ENCODE results near the gene DEAF1.

The DEAF1 gene

GRCh38 chr11:721741-722345, 26.8 kb upstream of the DEAF1 start:
- DNase-seq, result peak; percentile 66

- no peak for DNase-seq
These were observed 26.3 kb upstream of the DEAF1 start for GRCh38 chr11:721247-721740.

DNA sequence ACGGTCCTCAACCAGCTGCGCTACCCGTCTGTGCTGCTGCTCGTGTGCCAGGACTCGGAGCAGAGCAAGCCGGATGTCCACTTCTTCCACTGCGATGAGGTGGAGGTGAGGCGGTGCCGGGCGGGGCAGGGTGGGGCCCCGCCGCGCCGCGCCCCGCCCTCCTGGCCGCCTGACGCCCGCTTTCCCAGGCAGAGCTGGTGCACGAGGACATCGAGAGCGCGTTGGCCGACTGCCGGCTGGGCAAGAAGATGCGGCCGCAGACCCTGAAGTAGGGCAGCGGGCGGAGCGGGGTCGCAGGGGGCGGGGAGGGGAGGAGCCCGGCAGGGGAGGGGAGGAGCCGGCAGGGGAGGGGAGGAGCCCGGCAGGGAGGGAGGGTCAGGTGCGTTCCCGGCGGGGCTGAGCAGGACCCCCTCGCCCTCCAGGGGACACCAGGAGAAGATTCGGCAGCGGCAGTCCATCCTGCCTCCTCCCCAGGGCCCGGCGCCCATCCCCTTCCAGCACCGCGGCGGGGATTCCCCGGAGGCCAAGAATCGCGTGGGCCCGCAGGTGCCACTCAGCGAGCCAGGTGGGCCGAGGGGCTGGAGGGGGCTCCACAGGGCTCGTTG, 25.7 kb upstream of the DEAF1 start:
- peak; percentile 36 for DNase-seq

- DNase-seq, result no peak
These were observed 25.1 kb upstream of the DEAF1 start for GRCh38 chr11:720017-720641.

DNA sequence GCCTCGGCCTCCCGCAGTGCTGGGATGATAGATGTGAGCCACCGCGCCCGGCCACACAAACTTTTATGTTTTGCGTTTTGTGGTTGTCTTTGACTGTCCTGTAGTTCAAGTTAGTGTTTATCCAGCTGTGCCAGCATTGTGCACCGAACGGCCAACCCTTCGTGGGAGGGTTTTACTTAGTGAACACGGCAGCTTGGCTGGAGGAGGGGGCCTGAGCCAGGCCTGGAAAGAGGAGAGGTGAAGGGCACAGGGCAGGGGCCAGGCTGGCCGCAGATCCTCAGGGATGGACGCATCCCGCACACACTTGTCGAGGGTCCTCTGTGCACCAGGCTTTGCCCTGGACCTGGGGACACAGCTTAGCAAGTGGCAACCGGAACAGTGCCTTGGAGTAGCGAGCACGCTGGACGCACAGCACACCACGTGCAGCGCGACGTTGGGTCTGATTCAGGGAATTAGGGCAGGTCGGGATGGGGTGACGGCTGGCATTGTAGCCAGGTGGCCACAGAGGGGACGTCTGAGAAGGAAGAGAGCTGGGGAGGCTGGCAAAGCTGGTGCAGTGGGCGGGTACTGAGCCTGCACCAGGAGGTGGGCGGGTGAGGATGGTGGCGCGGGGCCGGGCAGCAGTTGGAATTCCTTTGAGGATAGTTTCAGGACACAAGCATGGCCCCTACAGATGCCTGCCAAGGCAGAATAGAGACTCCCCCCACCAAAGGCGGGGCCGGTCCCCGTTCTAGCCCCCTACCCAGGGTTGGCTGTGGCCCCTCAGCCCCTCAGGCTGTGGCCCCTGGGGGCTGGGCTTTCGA, 24.4 kb upstream of the DEAF1 start:
- DNase-seq, result no peak

GRCh38 chr11:714436-714835, 19.4 kb upstream of the DEAF1 start:
- DNase-seq, result no peak

GRCh38 chr11:709109-709997, 14.3 kb upstream of the DEAF1 start:
- DNase-seq, result no peak

DNA sequence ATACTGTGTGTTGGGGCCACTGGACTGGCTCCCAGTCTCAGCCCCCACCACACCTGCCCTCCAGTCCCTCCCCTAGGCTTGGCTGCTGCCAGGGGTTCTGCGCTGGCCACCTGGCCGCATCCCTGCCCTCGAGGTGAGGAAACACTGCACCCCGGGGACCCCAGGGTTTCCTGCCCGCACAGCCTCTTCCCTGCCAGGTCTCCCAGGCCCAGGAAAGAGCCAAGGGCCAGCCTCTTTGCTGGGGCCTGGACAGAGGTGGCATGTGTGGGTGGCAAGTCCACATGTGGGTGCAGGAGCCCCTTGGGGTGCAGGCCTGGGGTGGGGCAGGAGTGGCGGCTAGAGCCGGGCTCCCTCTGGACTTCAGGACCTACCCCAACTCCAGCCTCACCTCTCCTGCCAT, 13.5 kb upstream of the DEAF1 start:
- DNase-seq, result no peak

GRCh38 chr11:707817-708420, 12.9 kb upstream of the DEAF1 start:
- DNase-seq, result no peak

GRCh38 chr11:706957-707816, 12.2 kb upstream of the DEAF1 start:
- DNase-seq, result no peak

- no peak for DNase-seq
These were observed 11.5 kb upstream of the DEAF1 start for GRCh38 chr11:706439-706956.

DNA sequence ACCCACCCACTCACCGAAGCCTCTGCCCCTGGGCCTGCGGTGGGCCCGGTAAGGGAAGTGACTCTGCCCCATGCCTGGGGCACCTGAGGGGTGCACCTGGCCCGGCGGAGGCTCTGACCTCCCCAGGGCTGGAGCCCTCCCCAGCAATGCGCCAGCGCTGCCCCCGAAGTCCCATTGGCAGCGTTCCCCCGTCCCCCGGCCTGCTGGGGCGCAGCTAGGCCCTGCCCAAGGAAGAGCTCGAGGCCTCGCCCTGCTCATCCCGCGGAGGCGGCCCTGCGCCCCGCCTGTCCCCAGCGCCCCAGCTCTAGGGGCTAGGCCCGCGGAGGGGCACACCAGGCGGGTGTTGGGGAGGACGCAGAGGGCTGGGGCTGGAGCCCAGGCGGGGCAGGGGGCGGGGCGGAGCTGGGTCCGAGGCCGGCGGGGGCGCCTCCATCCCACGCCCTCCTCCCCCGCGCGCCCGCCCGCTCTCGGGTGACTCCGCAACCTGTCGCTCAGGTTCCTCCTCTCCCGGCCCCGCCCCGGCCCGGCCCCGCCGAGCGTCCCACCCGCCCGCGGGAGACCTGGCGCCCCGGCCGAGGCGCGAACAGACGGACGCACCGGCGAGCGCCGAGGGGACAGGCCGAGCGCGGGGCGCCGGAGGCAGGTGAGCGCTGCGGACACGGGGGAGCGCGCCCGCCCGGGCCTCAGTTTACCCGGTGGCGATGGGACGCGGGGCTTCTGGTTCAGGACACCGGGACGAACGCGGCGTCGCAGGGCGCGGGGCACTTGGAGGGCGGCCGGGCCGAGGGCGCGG, 10.8 kb upstream of the DEAF1 start, which contains the start of gene EPS8L2:
TSS of gene EPS8L2 (plus strand) at position 586 of the 793 bp plus-strand sequence. CDS start 3,177 bp downstream, outside the sequence.
- no peak for DNase-seq

- no peak for DNase-seq
These were observed 10.0 kb upstream of the DEAF1 start for GRCh38 chr11:704781-705645.

DNA sequence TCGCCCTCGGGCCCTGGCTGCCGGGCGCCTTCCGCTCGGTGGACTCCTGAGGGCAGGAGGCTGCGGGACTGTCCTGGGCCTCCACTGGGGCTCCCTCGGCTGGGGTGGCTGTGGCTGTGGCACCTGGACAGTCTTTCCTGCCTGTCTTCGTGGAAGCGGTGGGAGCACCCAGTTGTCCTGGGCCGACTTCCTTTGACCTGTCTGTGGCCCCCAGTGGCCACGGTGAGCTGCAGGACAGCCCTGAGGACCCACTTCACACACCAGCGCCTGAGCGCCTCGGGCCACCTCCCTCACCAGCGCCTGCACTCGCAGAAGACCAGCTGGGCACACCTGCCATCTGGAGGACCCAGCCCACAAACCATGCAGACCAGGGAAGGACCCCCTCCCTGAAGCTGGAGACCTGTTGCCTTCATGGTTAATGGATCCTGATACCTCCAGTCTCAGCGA, 9.2 kb upstream of the DEAF1 start:
- no peak for DNase-seq

GRCh38 chr11:703506-703905, 8.5 kb upstream of the DEAF1 start:
- no peak for DNase-seq

- no peak for DNase-seq
These were observed 7.7 kb upstream of the DEAF1 start for GRCh38 chr11:702462-703461.

DNA sequence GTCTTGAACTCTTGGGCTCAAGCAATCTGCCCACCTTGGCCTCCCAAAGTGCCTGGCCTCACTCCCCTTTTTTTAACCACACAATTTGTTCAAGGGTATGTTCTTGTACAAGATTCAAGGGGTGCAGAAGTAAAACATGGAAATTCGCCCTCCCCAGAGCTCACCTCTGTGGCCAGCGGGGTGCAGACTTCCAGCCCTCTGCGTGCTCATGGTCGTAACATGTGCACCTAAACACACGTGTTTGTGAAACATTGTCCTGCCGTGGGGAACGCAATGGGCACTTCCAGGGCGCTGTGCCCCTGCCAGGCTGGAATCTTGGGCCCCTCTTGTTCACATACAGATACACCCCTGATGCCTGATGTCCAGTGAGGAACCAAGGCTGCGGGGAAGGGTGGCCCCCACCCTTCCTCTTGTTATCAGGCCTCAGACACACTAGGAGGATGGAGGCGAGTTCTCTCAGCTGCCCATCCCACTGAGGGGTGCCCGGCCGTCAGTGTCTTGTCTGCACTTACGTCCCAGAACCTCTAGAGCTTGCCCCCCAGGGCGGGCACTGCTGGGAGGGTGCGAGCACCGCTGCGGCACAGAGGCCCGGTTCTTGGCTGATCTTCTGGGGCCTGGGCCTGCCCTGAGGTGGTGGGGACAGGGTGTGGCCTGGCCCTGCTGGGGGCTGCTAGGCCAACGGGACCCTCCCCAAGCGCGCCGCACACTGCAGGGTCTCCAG, 6.9 kb upstream of the DEAF1 start:
- DNase-seq, result no peak

Measured in CD4-positive, alpha-beta T cell treated with Interleukin-12 subunit alpha and Interleukin-12 subunit beta, for 1 hour (primary cell).